Measurements from ENCODE around the gene RELA. TPM values are rescaled to one million over a fixed set of nuclear protein-coding genes. Genes with fewer than 3 reads are reported as not detected.

RELA gene
- total RNA-seq, 1 donor from 2014 or later: 16.3 TPM

Small RNA genes lying within 50 kb of the gene (small RNA-seq; reads per million reads assigned to genes)
- gene MIR4489 (not detected), gene MIR4690 (not detected), gene RN7SL309P (not detected)

Other genes with a start within 250 kb of the RELA start
- 1.6 TPM for gene NEAT1, start 240.1 kb downstream of the RELA start, total RNA-seq
- gene MALAT1, start 163.9 kb downstream of the RELA start, total RNA-seq: 6,549 TPM
- 39.1 TPM for gene SCYL1, start 137.8 kb downstream of the RELA start, total RNA-seq
- gene LTBP3, start 104.6 kb downstream of the RELA start, total RNA-seq: 17.5 TPM
- 15.9 TPM for gene ZNRD2, start 92.4 kb downstream of the RELA start, total RNA-seq
- 19.6 TPM for gene FAM89B, start 90.4 kb downstream of the RELA start, total RNA-seq
- gene EHBP1L1, start 86.9 kb downstream of the RELA start, total RNA-seq: 8.6 TPM
- not detected for gene KCNK7, start 67.1 kb downstream of the RELA start, total RNA-seq
- 6.9 TPM for gene MAP3K11, start 48.7 kb downstream of the RELA start, total RNA-seq
- gene PCNX3, start 47.1 kb downstream of the RELA start, total RNA-seq: 7.7 TPM
- gene SIPA1, start 24.8 kb downstream of the RELA start, total RNA-seq: 3.7 TPM
- 61.1 TPM for gene KAT5, start 49.3 kb upstream of the RELA start, total RNA-seq
- 9.4 TPM for gene RNASEH2C, start 57.9 kb upstream of the RELA start, total RNA-seq
- gene AP5B1, start 118.1 kb upstream of the RELA start, total RNA-seq: 4.1 TPM
- under 0.01 TPM for gene OVOL1, start 124.1 kb upstream of the RELA start, total RNA-seq
- 6.1 TPM for gene SNX32, start 171.0 kb upstream of the RELA start, total RNA-seq
- 613 TPM for gene CFL1, start 195.3 kb upstream of the RELA start, total RNA-seq
- 42.8 TPM for gene MUS81, start 197.5 kb upstream of the RELA start, total RNA-seq
- 13.0 TPM for gene EFEMP2, start 209.9 kb upstream of the RELA start, total RNA-seq
- gene CTSW, start 216.9 kb upstream of the RELA start, total RNA-seq: not detected
- gene FIBP, start 225.6 kb upstream of the RELA start, total RNA-seq: 154 TPM
- 12.2 TPM for gene CCDC85B, start 227.8 kb upstream of the RELA start, total RNA-seq
- not detected for gene FOSL1, start 237.5 kb upstream of the RELA start, total RNA-seq